Astrocyte (in vitro differentiated cells and primary cell): ENCODE results near the gene MYF5. TPM values are rescaled to one million over a fixed set of nuclear protein-coding genes. Genes with fewer than 3 reads are reported as not detected.
A peak's percentile ranks its signal among the peaks of the same experiment; 100 is the strongest.

Experiments used
- DNase-seq: peaks from one replicate; pipeline ENCODE4 v3.0.0-alpha.2; 2010; ENCODE audit warnings: low read depth
- FAIRE-seq: peaks from 2 replicates; lab custom pipeline; 2011; peaks lifted over from hg19 to GRCh38; lab: Jason Lieb, UNC
- H2AFZ ChIP-seq: 2 replicates; pipeline ENCODE4 v1.6.0; 2012; ENCODE audit warnings: low read depth, low read length, inconsistent platforms
- H3K27ac ChIP-seq: 2 replicates; pipeline ENCODE4 v1.5.1; 2011; ENCODE audit warnings: low read depth, low read length, inconsistent platforms
- H3K27me3 ChIP-seq: 2 replicates; pipeline ENCODE4 v1.6.0; 2011; ENCODE audit warnings: low read length, inconsistent platforms; ENCODE audit not compliant: insufficient read depth
- H3K36me3 ChIP-seq: 2 replicates; pipeline ENCODE4 v1.5.1; 2011; ENCODE audit warnings: low read length, inconsistent platforms; ENCODE audit not compliant: insufficient read depth
- H3K4me1 ChIP-seq: 2 replicates; pipeline ENCODE4 v1.5.1; 2011; ENCODE audit warnings: low read length, inconsistent platforms; ENCODE audit not compliant: insufficient read depth
- H3K4me2 ChIP-seq: 2 replicates; pipeline ENCODE4 v1.6.0; 2012; ENCODE audit warnings: low read length, inconsistent platforms
- H3K4me3 ChIP-seq: 2 replicates; pipeline ENCODE4 v1.5.1; 2011; ENCODE audit warnings: low read depth, mild to moderate bottlenecking, low read length, inconsistent platforms; ENCODE audit not compliant: insufficient read depth
- H3K79me2 ChIP-seq: 2 replicates; pipeline ENCODE4 v1.6.0; 2012; ENCODE audit warnings: mild to moderate bottlenecking, low read length, inconsistent platforms; ENCODE audit not compliant: insufficient read depth
- H3K9ac ChIP-seq: 2 replicates; pipeline ENCODE4 v1.6.0; 2012; ENCODE audit warnings: mild to moderate bottlenecking, low read length, inconsistent platforms
- H3K9me3 ChIP-seq: 2 replicates; pipeline ENCODE4 v1.5.1; 2012; ENCODE audit warnings: low read depth, mild to moderate bottlenecking, low read length, inconsistent platforms; ENCODE audit not compliant: insufficient read depth
- H4K20me1 ChIP-seq: 2 replicates; pipeline ENCODE4 v1.6.0; 2012; ENCODE audit warnings: low read length, inconsistent platforms; ENCODE audit not compliant: insufficient read depth
- H3K27ac Mint-ChIP-seq: one replicate; pipeline ENCODE4 v1.8.0; 2021; ENCODE audit warnings: mild to moderate bottlenecking, mixed read lengths; ENCODE audit not compliant: unreplicated experiment
- H3K27me3 Mint-ChIP-seq: one replicate; pipeline ENCODE4 v1.8.0; 2021; ENCODE audit warnings: low read depth, mixed read lengths; ENCODE audit not compliant: unreplicated experiment
- H3K36me3 Mint-ChIP-seq: one replicate; pipeline ENCODE4 v1.8.0; 2021; ENCODE audit warnings: low read depth, mixed read lengths; ENCODE audit not compliant: unreplicated experiment
- H3K4me1 Mint-ChIP-seq: one replicate; pipeline ENCODE4 v1.8.0; 2021; ENCODE audit warnings: low read depth, mixed read lengths; ENCODE audit not compliant: unreplicated experiment
- H3K4me3 Mint-ChIP-seq: one replicate; pipeline ENCODE4 v1.8.0; 2021; ENCODE audit warnings: mild to moderate bottlenecking, moderate library complexity, mixed read lengths; ENCODE audit not compliant: unreplicated experiment
- H3K9me3 Mint-ChIP-seq: one replicate; pipeline ENCODE4 v1.8.0; 2021; ENCODE audit warnings: mild to moderate bottlenecking, mixed read lengths; ENCODE audit not compliant: unreplicated experiment
- EZH2 ChIP-seq: IDR thresholded peaks from 2 replicates; pipeline ENCODE4 v1.6.1; 2012; ENCODE audit warnings: mild to moderate bottlenecking, low read length, inconsistent platforms; ENCODE audit not compliant: insufficient read depth
- total RNA-seq: library from RNA; stranded (reverse); gene quantifications from 2 replicates; pipeline ENCODE4 v1.2.1, GENCODE V29; 2021
- TF ChIP-seq, protein P1 (sequence below): IDR thresholded peaks from 2 replicates; pipeline ENCODE4 v1.5.1; 2011; ENCODE audit warnings: low read depth, mild to moderate bottlenecking, inconsistent platforms, low read length, moderate library complexity; ENCODE audit not compliant: insufficient read depth

Gene MYF5
- total RNA-seq, 1 donor from 2014 or later = not detected

DNA sequence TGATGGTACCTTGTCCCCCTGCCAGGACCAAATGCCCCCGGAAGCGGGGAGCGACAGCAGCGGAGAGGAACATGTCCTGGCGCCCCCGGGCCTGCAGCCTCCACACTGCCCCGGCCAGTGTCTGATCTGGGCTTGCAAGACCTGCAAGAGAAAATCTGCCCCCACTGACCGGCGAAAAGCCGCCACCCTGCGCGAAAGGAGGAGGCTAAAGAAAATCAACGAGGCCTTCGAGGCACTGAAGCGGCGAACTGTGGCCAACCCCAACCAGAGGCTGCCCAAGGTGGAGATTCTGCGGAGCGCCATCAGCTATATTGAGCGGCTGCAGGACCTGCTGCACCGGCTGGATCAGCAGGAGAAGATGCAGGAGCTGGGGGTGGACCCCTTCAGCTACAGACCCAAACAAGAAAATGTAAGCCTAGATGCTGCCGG lies 8.9 kb upstream of the MYF5 start:
- H3K9me3 Mint-ChIP-seq = no peaks in the 10 kb centered on the region
- peak overlapping the region; percentile 83 for H3K4me2 ChIP-seq
- FAIRE-seq = no peak

DNA sequence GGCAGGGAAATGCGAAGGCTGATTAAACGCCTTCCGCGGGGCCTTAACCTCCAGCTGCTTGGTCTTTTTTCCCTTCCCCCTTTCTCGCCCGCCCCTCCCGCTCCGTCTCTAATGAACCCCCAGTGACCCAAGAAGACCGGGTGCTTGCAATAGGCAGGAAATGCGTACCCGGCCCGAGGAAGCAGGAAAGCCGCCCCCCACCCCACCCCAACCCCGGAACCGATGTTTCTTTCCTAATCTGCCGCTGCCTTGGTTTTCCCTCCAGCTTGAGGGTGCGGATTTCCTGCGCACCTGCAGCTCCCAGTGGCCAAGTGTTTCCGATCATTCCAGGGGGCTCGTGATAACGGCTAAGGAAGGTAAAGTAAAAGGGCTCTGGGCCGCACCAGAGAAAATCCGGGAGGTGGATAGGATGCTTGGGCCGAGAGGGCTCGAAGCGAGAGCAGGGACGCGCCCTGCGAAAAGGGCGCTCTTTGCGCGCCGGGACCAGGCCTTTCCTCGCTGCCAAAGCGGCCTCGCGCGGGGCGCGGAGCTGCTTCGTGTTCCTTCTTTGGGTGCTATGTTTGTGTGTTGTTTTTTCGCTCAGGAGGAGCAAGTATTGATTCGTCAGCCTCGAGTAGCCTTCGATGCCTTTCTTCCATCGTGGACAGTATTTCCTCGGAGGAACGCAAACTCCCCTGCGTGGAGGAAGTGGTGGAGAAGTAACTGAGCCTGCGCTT lies 8.3 kb upstream of the MYF5 start:
- H2AFZ ChIP-seq = peak overlapping the region; percentile 75
- TF ChIP-seq EZH2 = no peak
- TF ChIP-seq, protein P1, sequence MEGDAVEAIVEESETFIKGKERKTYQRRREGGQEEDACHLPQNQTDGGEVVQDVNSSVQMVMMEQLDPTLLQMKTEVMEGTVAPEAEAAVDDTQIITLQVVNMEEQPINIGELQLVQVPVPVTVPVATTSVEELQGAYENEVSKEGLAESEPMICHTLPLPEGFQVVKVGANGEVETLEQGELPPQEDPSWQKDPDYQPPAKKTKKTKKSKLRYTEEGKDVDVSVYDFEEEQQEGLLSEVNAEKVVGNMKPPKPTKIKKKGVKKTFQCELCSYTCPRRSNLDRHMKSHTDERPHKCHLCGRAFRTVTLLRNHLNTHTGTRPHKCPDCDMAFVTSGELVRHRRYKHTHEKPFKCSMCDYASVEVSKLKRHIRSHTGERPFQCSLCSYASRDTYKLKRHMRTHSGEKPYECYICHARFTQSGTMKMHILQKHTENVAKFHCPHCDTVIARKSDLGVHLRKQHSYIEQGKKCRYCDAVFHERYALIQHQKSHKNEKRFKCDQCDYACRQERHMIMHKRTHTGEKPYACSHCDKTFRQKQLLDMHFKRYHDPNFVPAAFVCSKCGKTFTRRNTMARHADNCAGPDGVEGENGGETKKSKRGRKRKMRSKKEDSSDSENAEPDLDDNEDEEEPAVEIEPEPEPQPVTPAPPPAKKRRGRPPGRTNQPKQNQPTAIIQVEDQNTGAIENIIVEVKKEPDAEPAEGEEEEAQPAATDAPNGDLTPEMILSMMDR = no peak
- H3K4me3 Mint-ChIP-seq = peak overlapping the region; percentile 74
- H3K4me2 ChIP-seq = peak overlapping the region; percentile 83
- no peaks in the 10 kb centered on the region for H3K79me2 ChIP-seq
- peaks cover 10% of the 10 kb centered on the region for H3K4me1 Mint-ChIP-seq
- H3K4me3 ChIP-seq = peak overlapping the region; percentile 51
- H4K20me1 ChIP-seq = no peaks in the 10 kb centered on the region
- no peak for FAIRE-seq
- H3K9me3 Mint-ChIP-seq = no peaks in the 10 kb centered on the region
- peaks cover 4% of the 10 kb centered on the region for H3K27me3 ChIP-seq
- peaks cover 59% of the 10 kb centered on the region for H3K27me3 Mint-ChIP-seq
- H3K9me3 ChIP-seq = no peaks in the 10 kb centered on the region
- H3K9ac ChIP-seq = peak overlapping the region; percentile 17
- H3K4me1 ChIP-seq = peaks cover 7% of the 10 kb centered on the region
- no peak overlapping the region for H3K27ac ChIP-seq
- DNase-seq = peak; percentile 14
- H3K36me3 Mint-ChIP-seq = no peaks in the 10 kb centered on the region
- H3K36me3 ChIP-seq = no peaks in the 10 kb centered on the region
- peak overlapping the region; percentile 21 for H3K27ac Mint-ChIP-seq

More for the DNA sequence above, 8.9 kb upstream of the MYF5 start:
- TF ChIP-seq, protein P1 = no peak
- TF ChIP-seq EZH2 = no peak
- Histone ChIP-seq H3K4me3 (no peak overlapping the region), H2AFZ (no peak overlapping the region), H3K27me3 (peaks cover 4% of the 10 kb centered on the region), H4K20me1 (no peaks in the 10 kb centered on the region), H3K79me2 (no peaks in the 10 kb centered on the region), H3K9me3 (no peaks in the 10 kb centered on the region), H3K9ac (no peak overlapping the region), H3K4me1 (peaks cover 12% of the 10 kb centered on the region), H3K27ac (no peak overlapping the region), H3K36me3 (no peaks in the 10 kb centered on the region)
- Mint-ChIP-seq H3K4me1 (peaks cover 15% of the 10 kb centered on the region), H3K4me3 (peak overlapping the region; percentile 54), H3K27ac (no peak overlapping the region), H3K36me3 (no peaks in the 10 kb centered on the region), H3K27me3 (peaks cover 55% of the 10 kb centered on the region)
- no peak for DNase-seq

DNA sequence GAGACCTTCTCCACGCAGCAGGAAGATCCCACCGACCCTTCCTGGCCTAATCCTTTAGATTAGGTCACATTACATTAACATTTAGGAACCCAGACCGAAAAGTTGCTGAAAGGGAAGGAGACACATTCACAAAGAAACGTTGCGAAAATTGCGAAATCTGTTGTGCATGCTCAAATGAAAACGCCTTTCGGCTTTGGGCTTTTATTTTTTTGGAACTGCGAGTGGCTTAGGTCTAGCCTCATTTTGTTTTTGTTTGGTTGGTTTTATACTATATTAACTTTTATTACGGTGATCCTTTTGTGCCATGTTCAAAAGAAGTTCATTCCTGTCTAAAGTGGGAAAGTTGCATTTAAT lies 7.8 kb upstream of the MYF5 start:
- Histone ChIP-seq H3K9me3 (no peaks in the 10 kb centered on the region), H3K4me2 (peak overlapping the region; percentile 83), H3K9ac (peak overlapping the region; percentile 17), H3K36me3 (no peaks in the 10 kb centered on the region), H3K79me2 (no peaks in the 10 kb centered on the region), H3K4me1 (peaks cover 8% of the 10 kb centered on the region), H3K4me3 (peak overlapping the region; percentile 51), H3K27ac (no peak overlapping the region), H3K27me3 (peaks cover 8% of the 10 kb centered on the region), H2AFZ (peak overlapping the region; percentile 75), H4K20me1 (no peaks in the 10 kb centered on the region)
- Mint-ChIP-seq H3K4me1 (peaks cover 9% of the 10 kb centered on the region), H3K27ac (peak overlapping the region; percentile 21), H3K36me3 (no peaks in the 10 kb centered on the region), H3K4me3 (peak overlapping the region; percentile 74), H3K9me3 (no peaks in the 10 kb centered on the region), H3K27me3 (peaks cover 64% of the 10 kb centered on the region)
- TF ChIP-seq, protein P1 = no peak
- TF ChIP-seq EZH2 = no peak
- DNase-seq = no peak
- no peak for FAIRE-seq
